Daoy (cell line): Measurements from ENCODE around the gene SDF4. TPM values are rescaled to one million over a fixed set of nuclear protein-coding genes. Genes with fewer than 3 reads are reported as not detected.
"Not testable (repeated sequence)": the region's sequence is repeated elsewhere in the genome, so short reads cannot be mapped to it uniquely, and the experiment has no call there.

ENCODE experiments used
- DNase-seq: peaks from one replicate; pipeline ENCODE4 v3.0.0-alpha.2; 2015; ENCODE audit warnings: low read depth
- total RNA-seq: library from RNA; depleted of rRNA; stranded (reverse); fragments of >200 nt; shearing (Covaris generic); gene quantifications from 2 replicates; pipeline ENCODE4 v1.2.3, GENCODE V29; 2014

SDF4 gene
- total RNA-seq, 1 experiment from 2014 or later, result 91.8 TPM

GRCh38 chr1:1198423-1199140, 33.2 kb downstream of the SDF4 start:
- DNase-seq, result no peak

- no peak for DNase-seq
Measured at GRCh38 chr1:1197551-1198422, 34.0 kb downstream of the SDF4 start.

- no peak for DNase-seq
Measured at GRCh38 chr1:1197188-1197500, 34.7 kb downstream of the SDF4 start.

- no peak for DNase-seq
Measured at GRCh38 chr1:1196431-1197187, 35.2 kb downstream of the SDF4 start.

GRCh38 chr1:1195726-1196125, 36.1 kb downstream of the SDF4 start:
- not testable (repeated sequence) for DNase-seq

- no peak for DNase-seq
Measured at GRCh38 chr1:1194723-1195122, 37.1 kb downstream of the SDF4 start.

- DNase-seq, result no peak
Measured at GRCh38 chr1:1191734-1192133, 40.1 kb downstream of the SDF4 start.

- DNase-seq, result no peak
Measured at GRCh38 chr1:1189111-1189510, 42.7 kb downstream of the SDF4 start.

- DNase-seq, result no peak
Measured at GRCh38 chr1:1187938-1188337, 43.9 kb downstream of the SDF4 start.

- DNase-seq, result no peak
Measured at GRCh38 chr1:1185101-1185765, 46.6 kb downstream of the SDF4 start.

- no peak for DNase-seq
Measured at GRCh38 chr1:1183833-1184775, 47.7 kb downstream of the SDF4 start.

GRCh38 chr1:1183221-1183747, 48.5 kb downstream of the SDF4 start:
- DNase-seq, result no peak

GRCh38 chr1:1182491-1183220, 49.1 kb downstream of the SDF4 start:
- DNase-seq, result no peak

- DNase-seq, result no peak
Measured at GRCh38 chr1:1181938-1182410, 49.8 kb downstream of the SDF4 start.

GRCh38 chr1:1181129-1181937, 50.5 kb downstream of the SDF4 start:
- no peak for DNase-seq

GRCh38 chr1:1179983-1180861, 51.6 kb downstream of the SDF4 start:
- no peak for DNase-seq

GRCh38 chr1:1179346-1179982, 52.3 kb downstream of the SDF4 start:
- no peak for DNase-seq
